Ramos (cell line): ENCODE data around the gene JMJD8.

ENCODE experiments used
- in situ Hi-C: fragments of 300-500 bp; cut with MboI; formaldehyde crosslinking; loops from one replicate; pipeline ENCODE4 v1.14.3; 2022; ENCODE audit warnings: low sequenced_read_pairs; ENCODE audit not compliant: unreplicated experiment

JMJD8 gene

GRCh38 chr16:722835-723633 is 38.9 kb upstream of the JMJD8 start:
- in situ Hi-C loops: loop anchor here (25.0 kb wide), 1 partner anchor 339 kb away; the partner anchor contains the start of gene SSTR5

DNA sequence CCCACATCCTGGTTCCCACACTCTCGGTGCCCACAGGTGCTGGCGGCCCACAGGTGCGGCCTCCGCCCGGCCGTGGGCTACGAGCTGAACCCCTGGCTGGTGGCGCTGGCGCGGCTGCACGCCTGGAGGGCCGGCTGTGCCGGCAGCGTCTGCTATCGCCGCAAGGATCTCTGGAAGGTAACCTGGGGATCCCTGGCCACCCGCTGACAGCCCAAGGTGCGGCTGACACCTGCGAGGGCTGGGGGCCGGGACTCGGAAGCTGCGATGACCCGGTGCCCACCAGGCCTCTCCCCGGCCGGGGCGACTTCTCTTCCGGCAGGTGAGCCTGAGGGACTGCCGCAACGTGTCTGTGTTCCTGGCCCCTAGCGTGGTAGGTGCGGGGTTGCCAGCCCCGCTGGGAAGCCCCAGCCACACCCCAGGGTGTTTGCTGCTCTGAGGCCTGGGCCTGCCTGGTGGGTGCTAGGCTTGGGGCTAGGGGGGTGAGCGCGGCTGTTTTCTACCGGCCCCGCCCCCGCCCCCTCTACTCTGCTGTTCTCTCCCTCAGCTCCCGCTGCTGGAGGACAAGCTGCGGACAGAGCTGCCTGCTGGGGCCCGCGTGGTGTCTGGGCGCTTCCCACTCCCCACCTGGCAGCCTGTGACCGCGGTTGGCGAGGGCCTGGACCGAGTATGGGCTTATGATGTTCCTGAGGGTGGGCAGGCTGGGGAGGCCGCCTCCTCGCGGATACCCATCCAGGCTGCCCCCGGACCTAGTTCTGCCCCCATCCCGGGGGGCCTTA is 37.8 kb upstream of the JMJD8 start:
- in situ Hi-C loops: loop anchor here (25.0 kb wide), 1 partner anchor 340 kb away; the partner anchor contains the start of gene SSTR5

DNA sequence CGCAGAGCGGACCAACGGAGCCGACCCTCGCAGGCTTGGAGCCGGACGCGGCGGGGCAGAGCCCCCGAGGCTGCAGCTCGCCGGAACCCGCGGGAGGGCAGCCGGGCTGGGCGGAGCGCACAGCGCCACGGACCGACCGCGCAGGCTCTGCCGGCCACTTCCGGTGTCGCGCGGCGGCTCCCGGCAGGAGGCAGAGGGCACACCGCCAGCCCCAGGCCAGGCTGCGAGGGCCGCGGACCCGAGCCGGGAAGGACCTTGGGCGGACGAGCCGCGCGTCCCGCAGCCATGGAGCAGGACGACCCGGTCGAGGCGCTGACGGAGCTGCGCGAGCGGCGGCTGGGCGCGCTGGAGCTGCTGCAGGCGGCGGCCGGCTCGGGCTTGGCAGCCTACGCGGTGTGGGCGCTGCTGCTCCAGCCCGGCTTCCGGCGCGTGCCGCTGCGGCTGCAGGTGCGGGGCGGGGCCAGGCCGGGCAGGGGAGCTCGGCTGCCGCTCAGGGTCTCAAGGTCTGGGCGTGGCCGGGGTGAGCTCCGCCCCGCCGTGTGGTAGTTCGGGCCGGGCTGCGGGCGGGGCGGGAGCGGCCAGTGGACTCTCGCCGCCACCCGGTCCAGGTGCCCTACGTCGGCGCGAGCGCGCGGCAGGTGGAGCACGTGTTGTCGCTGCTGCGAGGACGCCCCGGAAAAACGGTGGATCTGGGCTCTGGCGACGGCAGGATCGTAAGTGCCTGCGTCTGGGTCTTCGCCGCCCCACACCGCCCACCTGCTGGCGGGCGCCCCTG is 37.0 kb upstream of the JMJD8 start, which contains the start of gene ANTKMT:
Gene ANTKMT (plus strand): TSS at position 157 of the 775 bp plus-strand sequence. CDS start 129 bp downstream, at position 286.
- in situ Hi-C loops: loop anchor here (25.0 kb wide), 1 partner anchor 341 kb away; the partner anchor contains the start of gene SSTR5

- in situ Hi-C loops: loop anchor here (25.0 kb wide), 1 partner anchor 342 kb away; the partner anchor contains the start of gene SSTR5
Measured at GRCh38 chr16:720447-720989, 36.4 kb upstream of the JMJD8 start.

GRCh38 chr16:719815-720446 is 35.8 kb upstream of the JMJD8 start:
- in situ Hi-C loops: loop anchor here (25.0 kb wide), 1 partner anchor 342 kb away; the partner anchor contains the start of gene SSTR5

DNA sequence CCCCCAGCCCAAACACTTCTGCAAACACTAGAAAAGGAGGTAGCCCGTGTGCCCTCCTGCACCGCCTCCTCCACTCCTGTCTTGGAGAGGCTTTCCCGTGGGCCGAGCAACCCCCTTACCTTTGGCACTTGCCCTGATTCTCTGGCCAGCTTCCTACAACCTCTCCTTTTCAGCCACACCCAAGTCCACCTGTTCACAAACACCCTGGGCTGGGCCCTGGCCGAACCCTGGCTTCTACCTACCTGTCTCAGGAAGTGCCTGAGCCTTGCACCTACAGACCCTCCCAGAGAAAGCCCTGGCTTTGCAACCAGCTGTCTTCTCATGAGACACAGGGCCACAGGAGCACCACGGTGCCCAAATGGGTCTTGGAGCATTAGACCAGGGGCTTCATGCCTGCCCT is 34.8 kb upstream of the JMJD8 start:
- in situ Hi-C loops: loop anchor here (25.0 kb wide), 1 partner anchor 343 kb away; the partner anchor contains the start of gene SSTR5

GRCh38 chr16:718389-718788 is 34.3 kb upstream of the JMJD8 start:
- in situ Hi-C loops: loop anchor here (25.0 kb wide), 1 partner anchor 344 kb away; the partner anchor contains the start of gene SSTR5

GRCh38 chr16:717450-718245 is 33.5 kb upstream of the JMJD8 start:
- in situ Hi-C loops: loop anchor here (25.0 kb wide), 1 partner anchor 345 kb away; the partner anchor contains the start of gene SSTR5

DNA sequence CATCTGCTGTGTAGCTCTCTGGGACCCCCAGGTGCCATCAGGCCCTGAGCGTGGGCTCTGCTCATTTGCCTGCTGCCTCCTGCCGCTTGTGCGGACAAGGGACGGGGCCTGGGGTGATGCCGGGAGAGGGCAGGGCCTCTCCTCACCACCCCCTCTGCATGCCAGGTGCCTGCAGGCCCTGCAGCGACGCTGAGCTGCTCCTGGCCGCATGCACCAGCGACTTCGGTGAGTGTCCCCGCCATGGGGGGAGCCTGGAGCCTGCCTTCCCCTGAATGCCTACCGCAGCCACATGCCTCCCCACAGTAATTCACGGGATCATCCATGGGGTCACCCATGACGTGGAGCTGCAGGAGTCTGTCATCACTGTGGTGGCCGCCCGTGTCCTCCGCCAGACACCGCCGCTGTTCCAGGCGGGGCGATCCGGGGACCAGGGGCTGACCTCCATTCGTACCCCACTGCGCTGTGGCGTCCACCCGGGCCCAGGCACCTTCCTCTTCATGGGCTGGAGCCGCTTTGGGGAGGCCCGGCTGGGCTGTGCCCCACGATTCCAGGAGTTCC is 32.7 kb upstream of the JMJD8 start:
- in situ Hi-C loops: loop anchor here (25.0 kb wide), 1 partner anchor 345 kb away; the partner anchor contains the start of gene SSTR5

DNA sequence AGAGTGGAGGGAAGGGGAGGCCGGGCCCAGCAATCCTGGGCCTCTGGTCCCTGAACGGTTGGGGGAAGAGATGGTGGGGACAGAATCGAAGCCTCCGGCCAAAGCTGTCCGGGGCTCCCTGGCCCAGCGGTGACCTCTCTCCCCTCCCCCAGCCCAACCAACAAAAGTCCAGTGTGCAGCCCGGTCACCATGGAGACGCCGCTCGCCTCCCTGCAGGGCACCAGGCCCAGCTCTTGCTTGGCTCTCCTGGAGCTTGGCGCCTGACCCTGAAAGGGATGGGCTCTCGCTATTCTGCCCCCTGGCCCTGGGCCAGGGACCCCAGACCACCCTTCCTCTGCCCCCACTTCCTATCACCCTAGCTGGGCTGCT is 32.0 kb upstream of the JMJD8 start:
- in situ Hi-C loops: loop anchor here (25.0 kb wide), 1 partner anchor 346 kb away; the partner anchor contains the start of gene SSTR5

DNA sequence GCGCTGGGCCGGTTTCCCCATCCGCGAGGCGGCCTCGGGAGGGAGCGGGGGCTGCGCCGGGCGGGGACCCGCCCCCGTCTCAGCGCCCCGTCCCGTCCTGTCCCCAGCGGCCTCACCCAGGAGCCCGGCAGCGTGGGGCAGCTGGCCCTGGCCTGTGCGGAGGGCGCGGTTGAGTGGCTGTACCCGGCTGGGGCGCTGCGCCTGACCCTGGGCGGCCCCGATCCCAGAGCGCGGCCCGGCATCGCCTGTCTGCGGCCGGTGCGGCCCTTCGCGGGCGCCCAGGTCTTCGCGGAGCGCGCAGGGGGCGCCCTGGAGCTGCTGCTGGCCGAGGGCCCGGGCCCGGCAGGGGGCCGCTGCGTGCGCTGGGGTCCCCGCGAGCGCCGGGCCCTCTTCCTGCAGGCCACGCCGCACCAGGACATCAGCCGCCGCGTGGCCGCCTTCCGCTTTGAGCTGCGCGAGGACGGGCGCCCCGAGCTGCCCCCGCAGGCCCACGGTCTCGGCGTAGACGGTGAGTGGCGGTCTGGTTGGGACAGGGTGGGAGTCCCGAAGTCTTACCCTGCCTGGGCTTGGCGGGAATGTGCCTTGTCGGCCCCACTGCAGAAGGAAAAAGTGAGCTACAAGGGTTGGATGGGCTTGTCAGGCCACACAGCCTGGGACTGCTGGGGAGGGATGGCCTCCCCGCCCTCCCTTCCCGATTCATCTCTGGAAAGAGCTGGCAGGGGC is 31.5 kb upstream of the JMJD8 start:
- in situ Hi-C loops: loop anchor here (25.0 kb wide), 1 partner anchor 347 kb away; the partner anchor contains the start of gene SSTR5

- in situ Hi-C loops: loop anchor here (5.0 to 25.0 kb wide), 2 partner anchors 72 to 347 kb away; partner anchors contain the start of genes CHTF18, RPUSD1 and SSTR5
Measured at GRCh38 chr16:714558-715476, 30.7 kb upstream of the JMJD8 start, which contains the start of gene METRN. TSS of gene METRN (plus strand) at chr16:715118. CDS start at chr16:715290, 172 bp downstream.

DNA sequence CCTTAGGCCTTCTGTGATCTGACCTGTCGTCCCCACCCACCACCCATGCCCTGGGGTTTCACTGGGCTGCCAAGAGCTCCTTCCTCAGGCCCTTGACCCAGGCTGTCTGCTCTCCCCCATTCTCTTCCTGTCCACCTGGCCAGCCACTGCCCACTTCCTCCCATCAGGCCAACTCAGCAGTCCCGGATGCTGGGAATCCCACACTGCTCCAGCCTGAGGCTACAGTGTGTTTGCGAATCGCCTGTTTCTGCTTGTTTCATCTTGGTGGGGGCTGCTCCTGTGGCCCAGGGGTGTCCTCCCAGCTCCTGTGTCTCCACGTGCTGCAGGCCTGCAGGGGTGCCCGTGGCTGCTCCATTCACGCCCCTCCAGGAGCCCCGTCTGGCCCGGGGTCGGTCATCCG is 29.9 kb upstream of the JMJD8 start:
- in situ Hi-C loops: loop anchor here (5.0 to 25.0 kb wide), 2 partner anchors 73 to 348 kb away; partner anchors contain the start of genes CHTF18, RPUSD1 and SSTR5

GRCh38 chr16:712740-713250 is 28.7 kb upstream of the JMJD8 start:
- in situ Hi-C loops: loop anchor here (5.0 to 25.0 kb wide), 2 partner anchors 75 to 350 kb away; partner anchors contain the start of genes CHTF18, RPUSD1 and SSTR5

GRCh38 chr16:711548-712320 is 27.6 kb upstream of the JMJD8 start:
- in situ Hi-C loops: loop anchor here (5.0 to 25.0 kb wide), 2 partner anchors 76 to 351 kb away; partner anchors contain the start of genes CHTF18, RPUSD1 and SSTR5
